ENCODE measurements around the gene TMEM19. TPM values are rescaled to one million over a fixed set of nuclear protein-coding genes. Genes with fewer than 3 reads are reported as not detected.

Gene TMEM19
- total RNA-seq, 6 donors from 2014 or later, result 9.4 to 35.4 (median 20.5) TPM

GRCh38 chr12:71718611-71719010, 32.7 kb downstream of the TMEM19 start:
- Histone ChIP-seq H3K36me3 (no peaks in the 10 kb centered on the region), H3K9me3 (peaks cover 0 to 4% (median 2%) of the 10 kb centered on the region in 4 donors), H3K4me3 (no peak overlapping the region), H3K27ac (no peak overlapping the region), H3K4me1 (no peaks in the 10 kb centered on the region), H3K27me3 (no peaks in the 10 kb centered on the region)
- DNase-seq (no peak), ATAC-seq (ENCODE audit: low FRiP score in 2 of 2) (no peak)
- no peak for TF ChIP-seq POLR2A (IDR thresholded peaks at IDR 0.05)
- no peak for TF ChIP-seq CTCF (IDR thresholded peaks at IDR 0.05)
- no peak for TF ChIP-seq POLR2AphosphoS5 (IDR thresholded peaks at IDR 0.05)
- TF ChIP-seq EP300 (IDR thresholded peaks at IDR 0.05), result no peak

DNA sequence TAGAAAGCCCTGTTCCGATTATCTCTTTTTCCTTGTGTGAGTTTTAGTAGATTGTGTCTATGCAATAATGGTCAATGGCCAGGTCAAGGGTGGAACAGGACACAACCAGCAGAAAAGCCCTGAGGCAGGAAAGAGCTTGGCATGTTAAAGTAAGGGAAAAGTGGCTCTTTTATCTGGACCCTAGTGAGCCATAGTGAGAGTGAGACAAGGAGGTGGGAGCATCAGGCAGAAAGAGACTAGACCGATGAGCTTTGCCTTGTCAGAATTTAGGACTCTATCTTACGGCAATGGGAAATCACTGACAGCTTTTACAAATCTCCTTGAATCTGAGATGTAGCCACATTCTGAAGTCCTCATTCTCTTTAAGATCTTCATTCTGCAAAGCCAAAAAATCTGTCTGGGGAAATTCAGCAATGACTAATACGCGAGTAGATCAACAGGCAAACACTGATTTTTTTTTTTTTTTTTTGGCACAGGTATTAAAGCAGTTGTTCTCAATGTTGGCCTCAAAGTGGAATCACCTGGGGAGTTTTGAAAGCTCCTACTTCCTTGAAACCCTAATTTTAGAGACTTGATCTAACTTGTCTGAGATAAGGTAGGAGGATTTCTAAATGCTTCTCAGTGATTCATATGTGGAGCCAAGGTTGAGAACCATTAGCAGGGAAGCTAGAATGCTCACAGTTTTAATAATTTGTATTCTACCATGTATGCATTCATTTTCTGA, 33.9 kb downstream of the TMEM19 start:
- no peaks in the 10 kb centered on the region for H3K36me3 ChIP-seq
- no peak overlapping the region for H3K4me3 ChIP-seq
- H3K27ac ChIP-seq, result no peak overlapping the region
- TF ChIP-seq POLR2AphosphoS5 (IDR thresholded peaks at IDR 0.05) (no peak), POLR2A (IDR thresholded peaks at IDR 0.05) (no peak), EP300 (IDR thresholded peaks at IDR 0.05) (no peak), CTCF (IDR thresholded peaks at IDR 0.05) (no peak)
- ATAC-seq (ENCODE audit: low FRiP score in 2 of 2), result no peak
- no peaks in the 10 kb centered on the region for H3K4me1 ChIP-seq
- 82 to 85% methylated on average over 5 of the region's 5 CpGs for WGBS, 2 donors
- no peaks in the 10 kb centered on the region for H3K9me3 ChIP-seq
- no peaks in the 10 kb centered on the region for H3K27me3 ChIP-seq
- no peak for DNase-seq

- H3K4me1 ChIP-seq, result no peaks in the 10 kb centered on the region
- DNase-seq (no peak), ATAC-seq (ENCODE audit: low FRiP score in 2 of 2) (no peak)
- TF ChIP-seq CTCF (IDR thresholded peaks at IDR 0.05) (no peak), EP300 (IDR thresholded peaks at IDR 0.05) (no peak), POLR2AphosphoS5 (IDR thresholded peaks at IDR 0.05) (no peak), POLR2A (IDR thresholded peaks at IDR 0.05) (no peak)
- no peaks in the 10 kb centered on the region for H3K9me3 ChIP-seq
- no peaks in the 10 kb centered on the region for H3K36me3 ChIP-seq
- H3K27ac ChIP-seq, result no peak overlapping the region
- no peaks in the 10 kb centered on the region for H3K27me3 ChIP-seq
- 87 to 91% methylated on average over 4 of the region's 4 CpGs for WGBS, 2 donors
- H3K4me3 ChIP-seq, result no peak overlapping the region
Measured at GRCh38 chr12:71721783-71722505, 36.1 kb downstream of the TMEM19 start.

- Histone ChIP-seq H3K36me3 (no peaks in the 10 kb centered on the region), H3K4me3 (no peak overlapping the region), H3K27ac (no peak overlapping the region), H3K9me3 (no peaks in the 10 kb centered on the region), H3K27me3 (no peaks in the 10 kb centered on the region), H3K4me1 (no peaks in the 10 kb centered on the region)
- no peak for DNase-seq
- 77 to 78% methylated on average over 3 of the region's 3 CpGs for WGBS, 2 donors
- no peak for ATAC-seq (ENCODE audit: low FRiP score in 2 of 2)
- TF ChIP-seq POLR2AphosphoS5 (IDR thresholded peaks at IDR 0.05) (peak in 1 of 2 donors; percentile 44), POLR2A (IDR thresholded peaks at IDR 0.05) (no peak)
Measured at GRCh38 chr12:71725011-71725410, 39.1 kb downstream of the TMEM19 start.

DNA sequence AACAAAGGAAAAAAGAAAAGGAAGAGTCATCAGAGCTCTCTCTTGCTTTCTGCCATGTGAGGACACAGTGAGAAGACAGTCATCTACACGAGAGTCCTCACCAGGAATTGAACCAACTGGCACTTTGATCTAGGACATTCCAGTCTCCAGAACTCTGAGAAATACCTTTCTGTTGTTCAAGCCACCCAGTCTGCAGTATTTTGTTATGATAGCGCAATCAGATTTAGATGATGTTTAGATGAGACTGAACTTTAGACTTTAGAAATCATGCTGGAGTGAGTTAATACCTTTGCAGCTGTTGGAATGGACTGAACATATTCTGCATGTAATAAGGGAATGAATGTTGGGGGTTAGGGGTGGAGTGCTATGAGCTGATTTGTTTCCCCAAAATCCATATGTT, 40.7 kb downstream of the TMEM19 start:
- H3K27ac ChIP-seq, result no peak overlapping the region
- no peaks in the 10 kb centered on the region for H3K4me1 ChIP-seq
- no peak overlapping the region for H3K4me3 ChIP-seq
- no peaks in the 10 kb centered on the region for H3K27me3 ChIP-seq
- TF ChIP-seq POLR2AphosphoS5 (IDR thresholded peaks at IDR 0.05) (no peak), EP300 (IDR thresholded peaks at IDR 0.05) (no peak), CTCF (IDR thresholded peaks at IDR 0.05) (no peak), POLR2A (IDR thresholded peaks at IDR 0.05) (no peak)
- ATAC-seq (ENCODE audit: low FRiP score in 2 of 2), result no peak
- no peak for DNase-seq
- H3K9me3 ChIP-seq, result no peaks in the 10 kb centered on the region
- no peaks in the 10 kb centered on the region for H3K36me3 ChIP-seq
- 79 to 80% methylated on average over 2 of the region's 2 CpGs for WGBS, 2 donors
